ENCODE measurements around the gene RPL4.
"Not testable (repeated sequence)": the region's sequence is repeated elsewhere in the genome, so short reads cannot be mapped to it uniquely, and the experiment has no call there.

The RPL4 gene

DNA sequence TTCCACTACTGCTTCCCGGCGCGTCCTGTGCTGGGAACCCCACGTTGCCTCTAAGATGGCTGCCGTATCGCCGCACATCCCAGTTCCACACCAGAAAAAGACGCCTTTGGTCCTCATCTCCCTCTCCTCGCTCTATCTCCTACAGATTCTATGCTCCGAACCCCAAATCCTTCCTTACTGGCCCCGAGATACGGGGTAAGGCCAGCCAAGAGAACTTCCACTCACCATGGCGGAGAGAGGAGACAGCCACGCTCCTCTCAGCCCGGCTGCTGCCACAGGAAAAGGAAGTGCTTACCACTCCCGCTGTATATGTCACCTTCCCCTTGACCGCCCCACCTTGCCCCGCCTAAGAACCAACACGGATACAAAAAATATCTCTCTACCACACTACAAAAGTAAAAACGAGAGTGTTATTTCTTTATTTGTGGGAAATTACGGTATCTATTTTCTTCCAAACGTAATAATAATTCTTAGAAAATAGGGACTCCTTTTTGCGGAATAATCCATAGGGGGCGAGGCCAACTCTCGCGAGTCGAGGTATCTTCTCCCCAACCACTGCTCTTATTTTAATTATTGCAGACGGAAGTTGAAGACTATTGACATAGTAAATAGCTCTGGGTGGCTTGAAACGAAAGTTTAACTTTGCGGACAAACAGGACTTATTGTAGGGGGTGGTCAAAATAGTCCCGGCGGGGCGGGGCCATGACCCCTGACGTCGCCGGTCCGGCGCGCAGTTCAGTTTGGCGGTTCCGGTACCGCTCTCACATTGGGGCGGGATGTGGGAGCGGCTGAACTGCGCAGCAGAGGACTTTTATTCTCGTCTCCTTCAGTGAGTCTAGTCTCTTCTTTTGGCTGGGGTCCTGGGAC lies at the start of gene RPL4, which contains the start of gene ZWILCH:
RPL4 (minus strand) TSS at position 293 of the 867 bp plus-strand sequence; CDS start at position 228, 65 bp downstream.
ZWILCH (plus strand) TSS at position 764 of the 867 bp plus-strand sequence; CDS start at position 777, 13 bp downstream.
- peak; percentile 88 for DNase-seq (ENCODE audit: low read depth, low spot score)

DNA sequence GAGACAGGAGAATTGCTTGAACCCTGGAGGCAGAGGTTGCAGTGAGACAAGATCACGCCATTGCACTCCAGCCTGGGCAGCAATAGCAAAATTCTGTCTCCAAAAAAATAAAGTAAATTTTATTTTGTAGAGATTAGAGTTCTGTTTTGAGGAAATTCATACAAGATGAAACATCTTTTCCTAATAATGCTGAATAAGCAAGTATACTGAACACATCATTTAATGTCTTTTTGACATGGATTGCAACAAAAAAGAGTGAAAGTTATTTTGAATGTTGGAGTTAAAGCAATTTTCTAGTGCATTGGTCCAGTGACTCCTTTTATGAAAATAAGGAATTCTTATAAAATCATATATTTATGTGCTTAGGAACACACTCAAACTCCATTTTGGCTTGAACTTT lies 40.6 kb upstream of the RPL4 start:
- no peak for DNase-seq (ENCODE audit: low read depth, low spot score)

DNA sequence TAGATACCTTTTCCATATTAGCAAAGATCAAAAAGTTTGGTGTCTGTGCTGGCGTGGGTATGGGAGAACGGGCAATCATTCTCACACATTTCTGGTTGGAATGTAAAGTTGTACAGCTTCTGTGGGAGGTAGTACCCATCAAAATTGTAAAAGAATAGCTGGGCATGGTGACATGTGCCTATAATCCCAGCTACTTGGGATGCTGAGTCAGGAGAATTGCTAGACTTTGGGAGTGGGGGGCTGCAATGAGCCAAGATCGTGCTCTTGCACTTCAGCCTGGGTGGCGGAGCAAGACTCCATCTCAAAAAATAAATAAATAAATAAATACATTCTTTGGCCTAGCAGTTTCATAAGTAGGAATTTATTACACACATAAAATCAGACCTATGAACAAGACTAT lies 38.2 kb upstream of the RPL4 start:
- no peak for DNase-seq (ENCODE audit: low read depth, low spot score)

DNA sequence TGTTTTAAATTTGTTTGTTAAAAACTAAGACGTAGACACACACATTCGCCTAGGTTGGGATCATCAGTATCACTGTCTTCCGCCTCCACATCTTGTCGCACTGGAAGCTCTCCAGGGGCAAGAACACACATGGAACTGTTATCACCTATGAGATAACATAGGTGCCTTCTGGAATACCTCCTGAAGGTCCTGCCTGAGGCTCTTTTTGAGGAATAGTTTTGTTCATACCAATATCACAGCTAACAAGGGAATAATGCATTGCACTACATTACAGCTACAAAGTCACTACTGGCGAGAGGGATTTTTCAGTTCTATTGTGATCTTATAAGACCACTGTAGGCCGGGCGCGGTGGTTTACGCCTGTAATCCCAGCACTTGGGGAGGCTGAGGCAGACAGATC lies 30.4 kb upstream of the RPL4 start:
- no peak for DNase-seq (ENCODE audit: low read depth, low spot score)

DNA sequence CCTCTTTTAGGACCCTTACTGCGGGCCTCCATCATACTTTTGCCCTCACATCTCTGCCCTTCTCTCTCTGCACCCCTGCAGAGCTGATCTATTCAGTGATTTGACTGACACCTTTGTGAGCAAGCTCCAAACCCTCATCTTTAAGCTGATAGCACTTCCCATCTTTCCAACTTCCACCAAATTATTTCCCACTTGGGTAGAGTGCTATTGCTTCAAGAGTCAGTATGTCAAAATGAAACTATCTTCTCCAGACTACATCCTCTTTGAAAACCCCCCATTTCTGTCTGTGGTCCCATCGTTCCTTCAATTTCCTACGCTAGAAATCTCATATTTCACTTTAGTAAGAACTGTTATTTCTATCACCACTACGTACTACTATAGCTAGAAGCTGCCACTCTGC lies 20.2 kb upstream of the RPL4 start:
- no peak for DNase-seq (ENCODE audit: low read depth, low spot score)

DNA sequence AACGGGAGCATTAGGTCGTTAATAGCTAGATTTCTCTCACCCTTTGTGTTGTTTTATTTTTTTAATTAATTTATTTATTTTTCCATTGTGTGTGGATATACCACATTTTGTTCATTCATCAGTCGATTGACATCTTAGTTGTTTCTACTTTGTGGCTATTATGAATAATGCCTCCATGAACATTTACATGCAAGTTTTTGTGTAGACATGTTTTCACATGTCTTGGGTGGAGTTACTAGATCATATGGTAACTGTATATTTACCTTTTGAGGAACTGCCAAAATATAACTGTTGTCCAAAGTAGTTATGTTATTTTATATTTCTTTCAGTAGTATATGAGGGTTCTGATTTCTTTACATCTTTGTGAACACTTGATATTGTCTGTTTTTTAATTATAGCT lies 19.3 kb upstream of the RPL4 start:
- no peak for DNase-seq (ENCODE audit: low read depth, low spot score)

DNA sequence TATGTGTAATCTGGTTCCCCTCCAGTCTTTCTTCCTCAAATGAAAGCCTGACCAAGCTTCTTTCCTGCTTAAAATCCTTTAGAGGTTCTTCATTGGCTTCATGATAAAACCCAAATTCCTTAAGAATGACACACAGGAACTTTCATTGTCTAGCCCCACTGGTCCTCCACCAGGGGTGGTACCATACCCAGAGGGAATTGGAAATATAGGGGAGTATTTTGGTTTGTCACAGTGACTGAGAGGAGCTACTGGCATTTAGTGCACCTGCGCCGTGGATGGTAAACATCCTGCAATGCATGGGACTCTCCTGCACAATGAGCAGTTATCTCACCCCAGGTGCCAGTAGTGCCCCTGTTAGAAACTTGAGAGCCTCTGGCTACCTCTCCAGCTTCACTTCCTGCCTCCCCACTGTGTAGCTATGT lies 11.3 kb upstream of the RPL4 start:
- peak; percentile 35 for DNase-seq (ENCODE audit: low read depth, low spot score)

DNA sequence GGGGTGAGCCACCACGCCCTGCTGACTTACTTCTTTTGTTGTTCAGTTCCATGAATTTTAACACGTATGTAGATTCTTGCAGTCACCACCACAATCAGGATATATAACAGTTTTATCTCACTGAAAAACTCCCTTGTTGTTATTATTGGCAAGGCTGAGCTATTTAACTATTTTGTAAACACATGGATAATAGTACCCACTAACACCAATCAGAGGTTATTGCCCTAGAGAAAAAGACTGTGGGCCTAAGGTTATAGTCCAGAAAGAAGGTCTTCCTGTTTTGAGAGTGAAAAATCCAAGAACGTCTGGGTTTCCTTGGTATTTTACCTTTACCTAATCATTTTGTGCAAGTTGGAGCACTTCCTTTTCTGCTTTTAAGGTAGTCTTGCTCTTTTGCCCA lies 9.9 kb upstream of the RPL4 start:
- DNase-seq (ENCODE audit: low read depth, low spot score): no peak

DNA sequence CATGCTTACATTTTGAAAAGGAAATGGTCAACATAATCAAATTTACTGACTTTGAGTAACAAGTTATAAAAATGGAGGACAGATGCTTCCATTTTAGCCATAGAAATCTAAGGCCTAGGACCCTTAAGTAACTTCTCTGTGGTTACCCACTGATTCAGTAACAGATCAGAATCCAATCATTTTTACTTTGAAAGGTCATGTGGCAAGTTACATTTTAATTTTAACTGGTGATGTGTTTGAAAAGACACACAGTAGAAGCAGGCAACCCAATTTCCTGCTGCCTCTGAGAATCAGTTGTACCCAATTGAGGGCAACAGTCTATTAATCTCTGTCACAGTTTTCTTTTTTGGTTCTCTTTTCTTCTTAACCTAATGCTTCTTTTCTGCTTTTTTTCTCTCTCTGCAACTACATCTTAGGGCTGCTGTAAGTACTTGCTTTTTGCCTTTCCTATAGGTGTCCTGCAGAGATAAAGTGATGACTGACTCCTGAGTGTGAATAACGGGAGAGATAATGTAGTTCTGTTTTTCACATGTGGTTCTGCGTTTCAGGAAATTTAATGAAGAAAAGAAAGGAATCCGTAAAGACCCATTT lies 3.7 kb upstream of the RPL4 start:
- DNase-seq (ENCODE audit: low read depth, low spot score): no peak

DNA sequence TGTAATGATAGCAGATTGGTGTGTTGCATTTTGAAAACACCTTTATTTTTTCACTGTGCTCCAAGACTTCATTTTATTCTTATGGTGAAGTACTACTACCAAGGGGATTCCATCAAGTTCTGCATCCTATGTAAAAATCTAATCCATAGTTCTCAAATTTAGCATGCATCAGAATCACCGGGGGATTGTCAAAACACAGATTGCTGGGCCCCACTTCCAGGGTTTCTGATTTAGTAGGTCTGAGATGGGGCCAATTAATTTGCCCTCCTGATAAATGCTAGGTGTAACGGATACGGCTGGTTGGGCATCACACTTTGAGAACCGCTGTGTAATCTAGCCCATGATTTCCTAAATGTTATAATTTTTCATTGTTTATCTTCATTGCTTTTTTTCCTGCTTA lies 1.2 kb upstream of the RPL4 start:
- no peak for DNase-seq (ENCODE audit: low read depth, low spot score)

DNA sequence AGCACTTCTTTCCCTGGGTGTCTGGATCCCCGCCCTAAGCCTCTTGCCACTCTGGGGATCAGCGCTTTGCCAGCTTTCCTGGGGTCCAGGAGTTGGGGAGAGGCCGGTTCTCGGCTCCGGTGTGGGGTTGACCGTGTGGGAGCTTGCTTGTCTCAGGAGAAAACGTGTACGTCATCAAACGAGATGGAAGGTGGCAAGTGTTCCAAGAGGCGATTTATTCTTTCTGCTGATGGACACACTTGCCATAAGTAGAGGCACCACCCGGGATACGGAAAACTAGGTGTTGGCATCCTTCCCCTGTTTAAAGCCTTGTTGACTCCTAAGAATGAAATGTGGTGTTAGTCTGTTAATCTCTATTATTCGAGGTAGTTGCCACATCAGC lies 766 bp upstream of the RPL4 start:
- DNase-seq (ENCODE audit: low read depth, low spot score): no peak

DNA sequence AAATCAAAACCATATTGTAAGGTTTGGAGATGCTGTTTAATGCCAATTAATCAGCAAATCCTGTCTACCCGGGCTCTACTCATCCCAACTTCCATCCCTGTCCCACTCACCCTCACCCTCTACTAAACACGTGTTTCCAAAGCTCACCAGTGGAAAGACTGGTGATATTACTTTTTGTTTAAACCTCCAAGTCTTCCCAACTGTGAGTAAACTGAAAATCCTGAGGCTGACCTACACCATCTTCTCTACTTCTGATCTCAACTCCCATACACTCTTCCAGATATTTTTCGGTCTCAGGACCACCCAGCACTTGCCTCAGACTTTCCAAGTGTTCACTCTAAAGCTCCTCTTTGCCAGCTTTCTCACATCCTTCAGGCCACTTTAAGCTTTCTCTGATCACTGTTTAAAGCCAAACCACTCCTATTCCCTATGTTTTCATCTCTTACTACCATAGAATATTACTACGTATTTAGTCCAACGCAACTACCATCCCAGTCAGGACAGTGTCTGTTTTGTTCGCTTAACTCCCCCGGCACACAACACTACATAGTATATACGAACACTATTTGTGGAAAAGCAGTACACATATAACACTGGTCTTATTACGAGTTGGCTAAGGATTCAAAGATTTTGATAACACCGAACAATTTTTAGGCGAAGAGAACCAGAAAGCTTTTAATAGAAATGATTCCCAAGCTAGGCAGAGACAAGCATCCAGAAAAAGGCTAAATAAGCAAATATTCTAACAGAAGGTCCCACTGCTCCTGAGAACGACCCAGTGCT lies 684 bp downstream of the RPL4 start:
- no peak for DNase-seq (ENCODE audit: low read depth, low spot score)

DNA sequence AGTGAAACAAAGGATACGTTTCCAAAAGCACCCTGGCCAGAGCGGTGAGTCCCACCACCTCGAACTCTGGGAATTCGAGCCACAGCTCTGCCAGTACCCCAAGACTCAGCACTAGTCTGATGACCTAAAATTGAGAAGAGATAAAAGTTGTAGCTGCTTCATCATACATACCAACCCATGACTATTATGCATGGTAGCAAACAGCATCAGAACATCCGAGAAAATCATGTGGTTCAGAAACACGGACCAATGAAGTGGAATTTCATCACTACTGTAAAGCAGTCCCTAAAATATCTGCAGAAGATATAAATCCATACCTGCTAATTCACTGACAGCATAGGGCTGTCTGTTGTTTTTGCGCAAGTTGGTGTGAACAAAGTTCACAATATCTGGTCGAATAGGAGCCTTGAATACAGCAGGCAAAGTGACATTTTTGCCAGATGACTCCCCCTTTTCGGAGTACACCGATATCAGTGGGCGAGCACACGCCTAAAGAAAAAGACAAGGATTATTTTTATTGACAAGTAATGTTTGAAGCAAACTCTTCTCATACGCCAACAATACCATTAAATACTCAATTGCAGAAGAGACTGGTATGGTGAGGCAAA lies 1.5 kb downstream of the RPL4 start:
- not testable (repeated sequence) for DNase-seq (ENCODE audit: low read depth, low spot score)

DNA sequence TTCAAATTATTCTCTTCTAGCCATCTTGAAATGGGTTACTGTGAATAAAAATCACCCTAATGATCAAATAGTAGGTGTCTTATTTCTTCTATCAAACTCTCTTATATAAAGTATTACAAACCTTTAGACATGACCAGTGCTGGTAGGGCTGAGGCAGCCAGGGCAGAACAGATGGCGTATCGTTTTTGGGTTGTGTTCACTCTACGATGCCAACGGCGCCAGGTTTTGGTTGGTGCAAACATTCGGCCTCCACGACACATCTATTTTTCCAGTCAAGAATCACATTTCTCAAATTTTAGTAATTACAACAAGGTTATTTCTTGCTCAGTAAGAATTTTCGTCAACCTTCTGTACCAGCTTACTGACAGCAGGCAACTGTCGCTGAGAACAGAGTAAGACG lies 2.2 kb downstream of the RPL4 start:
- DNase-seq (ENCODE audit: low read depth, low spot score): no peak

DNA sequence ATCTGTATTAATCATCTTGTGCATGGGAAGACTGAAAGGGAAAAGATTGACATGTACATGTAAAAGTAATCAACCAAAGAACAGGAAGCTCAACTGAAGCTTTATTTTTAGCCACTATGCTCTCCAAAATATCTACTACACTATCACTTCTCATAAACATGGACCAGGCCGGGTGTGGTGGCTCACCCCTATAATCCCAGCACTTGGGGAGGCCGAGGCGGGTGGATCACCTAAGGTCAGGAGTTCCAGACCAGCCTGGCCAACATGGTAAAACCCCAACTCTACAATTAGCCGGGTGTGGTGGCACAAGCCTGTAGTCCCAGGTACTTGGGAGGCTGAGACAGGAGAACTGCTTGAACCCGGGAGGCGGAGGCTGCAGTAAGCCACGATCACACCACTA lies 4.3 kb downstream of the RPL4 start:
- not testable (repeated sequence) for DNase-seq (ENCODE audit: low read depth, low spot score)

DNA sequence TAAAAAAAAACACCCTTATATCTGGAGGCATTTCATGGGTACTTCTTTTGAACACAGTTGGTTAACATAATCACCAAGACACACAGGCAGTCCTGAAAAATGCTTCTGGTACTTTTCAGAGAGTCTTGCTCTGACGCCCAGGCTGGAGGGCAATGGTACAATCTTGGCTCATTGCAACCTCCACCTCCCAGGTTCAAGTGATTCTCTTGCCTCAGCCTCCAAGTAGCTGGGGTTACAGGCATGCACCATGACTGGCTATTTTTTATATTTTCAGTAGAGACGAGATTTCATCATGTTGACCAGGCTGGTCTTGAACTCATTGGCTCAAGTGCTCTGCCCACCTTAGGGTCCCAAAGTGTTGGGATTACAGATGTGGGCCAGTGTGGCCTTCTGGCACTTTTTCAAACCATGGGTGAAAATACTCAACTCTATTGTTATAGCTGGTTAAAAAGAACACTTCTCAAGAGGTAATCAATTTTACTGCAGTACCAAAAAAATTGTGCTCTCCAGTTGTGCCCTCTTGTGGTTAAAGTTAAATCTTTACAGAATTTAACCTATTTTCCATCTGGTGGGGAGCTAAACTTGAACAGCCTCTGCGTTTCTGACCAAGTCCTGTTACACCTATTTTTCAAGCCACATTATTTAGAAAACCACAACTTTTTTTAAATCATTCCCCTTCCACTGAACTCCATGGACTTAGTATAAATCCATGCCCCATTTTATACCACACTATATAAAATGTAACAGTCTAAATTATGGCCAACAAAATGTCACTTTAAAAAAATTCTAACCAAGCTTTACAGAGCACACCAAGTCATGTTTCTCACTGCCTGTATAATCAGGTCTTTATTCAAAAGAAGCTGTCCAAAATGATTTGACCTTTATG lies 5.9 kb downstream of the RPL4 start:
- DNase-seq (ENCODE audit: low read depth, low spot score): peak; percentile 48

DNA sequence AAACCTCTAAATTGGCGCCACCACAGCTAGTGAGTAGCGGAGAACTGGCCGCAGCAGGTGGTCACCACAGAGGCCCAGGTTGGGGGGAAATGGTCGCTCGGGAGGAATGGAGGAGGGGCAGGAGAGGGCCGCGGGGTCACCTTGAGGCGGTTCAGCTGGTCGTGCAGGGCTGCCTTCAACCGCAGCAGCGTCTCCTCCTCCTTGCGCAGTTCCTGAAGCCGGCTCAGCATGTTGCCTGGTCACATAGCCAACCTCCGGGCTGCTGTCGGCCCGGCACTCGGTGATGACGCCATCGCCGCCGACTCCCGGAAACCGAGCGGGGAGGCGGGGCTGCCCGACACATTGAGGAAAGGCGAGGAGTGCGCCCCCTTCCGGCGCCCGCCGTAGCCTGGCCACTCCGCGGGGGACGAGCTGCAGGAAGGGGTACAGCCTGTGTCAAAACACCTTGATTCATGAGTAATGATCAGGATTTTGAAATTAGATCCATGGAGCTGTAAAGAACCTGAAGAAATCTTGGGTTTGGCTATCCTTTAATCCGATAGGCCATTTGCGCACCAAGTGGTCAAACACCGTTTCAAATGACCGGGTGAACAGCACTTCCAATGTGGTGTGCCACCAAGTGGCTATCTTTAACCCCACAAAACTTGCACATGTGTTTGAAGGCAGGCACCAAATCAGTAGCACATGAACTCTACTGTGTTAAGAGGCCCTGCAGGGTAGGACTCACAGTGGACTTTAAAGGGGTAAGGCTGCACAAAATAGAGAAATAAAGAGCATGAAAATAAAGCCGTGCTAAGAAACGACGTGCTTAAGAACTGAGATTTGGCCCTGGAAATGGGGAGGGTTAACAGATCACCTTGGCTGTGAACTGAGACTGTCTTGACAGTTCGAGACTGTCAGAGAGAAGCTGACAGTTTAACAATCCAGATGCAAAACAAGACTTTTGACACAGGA lies 6.9 kb downstream of the RPL4 start, which contains the start of gene SNAPC5:
SNAPC5 (minus strand) TSS at position 261 of the 954 bp plus-strand sequence; CDS start at position 230, 31 bp downstream.
- DNase-seq (ENCODE audit: low read depth, low spot score): peak; percentile 98

DNA sequence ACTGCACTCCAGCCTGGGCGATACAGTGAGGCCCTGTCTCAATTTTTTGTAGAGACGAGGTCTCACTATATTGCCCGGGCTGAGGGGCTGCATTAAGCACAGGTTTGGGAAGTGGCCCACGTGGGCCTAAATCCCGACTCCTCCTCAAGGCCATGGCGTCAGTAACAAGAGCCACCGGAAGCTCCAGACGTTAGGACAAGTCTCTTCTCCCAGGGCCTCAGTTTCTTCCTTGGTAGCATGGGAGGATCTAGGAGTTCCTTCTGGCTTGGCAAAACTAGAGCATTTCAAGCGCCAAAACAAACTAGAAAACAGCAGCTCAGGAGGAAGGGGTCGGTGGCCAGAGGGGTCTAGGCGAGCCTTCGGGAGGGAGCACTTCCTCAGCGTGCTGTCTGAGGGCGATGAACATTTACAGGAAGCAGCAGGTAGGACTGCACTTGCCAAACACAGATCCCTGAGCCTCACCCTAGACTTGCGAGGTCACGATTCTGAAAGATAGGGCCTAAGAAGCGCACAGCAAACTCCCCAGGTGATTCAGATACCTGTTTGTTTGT lies 7.6 kb downstream of the RPL4 start:
- no peak for DNase-seq (ENCODE audit: low read depth, low spot score)

DNA sequence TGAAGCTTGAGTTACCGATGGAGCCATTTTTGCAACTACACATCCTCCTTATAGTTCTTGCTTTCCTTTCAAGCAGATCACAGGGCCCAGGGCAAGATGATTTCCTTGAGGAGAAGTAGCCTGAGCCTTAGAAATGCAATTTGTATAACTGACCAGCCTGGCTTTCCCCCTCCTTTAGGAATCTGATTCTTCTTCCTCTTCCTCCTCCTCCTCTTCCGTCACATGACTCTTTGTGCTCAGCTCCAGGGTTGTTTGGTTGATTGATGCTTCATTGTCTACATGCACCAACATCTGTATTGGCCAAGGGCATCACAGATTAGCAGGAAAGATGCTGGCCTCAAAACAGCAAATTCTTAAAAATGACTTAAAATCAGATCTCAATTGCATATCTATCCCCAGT lies 10.4 kb downstream of the RPL4 start:
- DNase-seq (ENCODE audit: low read depth, low spot score): no peak
